ENCODE data around the gene ABITRAM. TPM values are rescaled to one million over a fixed set of nuclear protein-coding genes. Genes with fewer than 3 reads are reported as not detected.
A peak's percentile ranks its signal among the peaks of the same experiment; 100 is the strongest.
"Not testable (repeated sequence)": the region's sequence is repeated elsewhere in the genome, so short reads cannot be mapped to it uniquely, and the experiment has no call there.

Gene ABITRAM
- total and polyA plus RNA-seq, 2 experiments from 2014 or later, result 7.6 to 30.1 TPM

DNA sequence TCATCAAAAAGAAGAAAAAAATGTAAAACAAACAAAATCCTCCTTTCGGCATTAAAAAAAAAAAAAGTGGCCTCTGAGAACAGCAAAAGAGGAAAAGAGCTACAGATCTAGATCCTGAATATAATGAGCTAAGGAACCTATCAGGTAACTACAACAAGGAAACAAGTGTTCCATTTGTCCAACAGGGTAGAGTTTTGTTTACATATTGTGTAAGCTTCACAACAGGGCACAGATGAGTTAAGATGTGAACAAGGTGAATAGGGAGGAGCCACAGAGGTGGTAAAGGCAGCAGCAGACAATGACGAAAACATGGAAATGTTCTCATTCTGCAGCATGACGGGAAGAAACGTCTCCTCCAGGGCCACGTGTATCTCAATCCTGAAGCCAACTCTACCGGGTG is 14.7 kb upstream of the ABITRAM start:
- Histone ChIP-seq H3K27ac (no peak overlapping the region), H3K27me3 (no peaks in the 10 kb centered on the region), H3K4me3 (no peak overlapping the region), H3K36me3 (peaks cover 64% of the 10 kb centered on the region), H3K4me1 (ENCODE audit: low read depth) (no peaks in the 10 kb centered on the region), H3K9me3 (ENCODE audit: low read depth) (no peaks in the 10 kb centered on the region)
- DNase-seq (ENCODE audit: low read depth in 1 of 2, low spot score in 1 of 2), result no peak
- TF ChIP-seq, protein P1, sequence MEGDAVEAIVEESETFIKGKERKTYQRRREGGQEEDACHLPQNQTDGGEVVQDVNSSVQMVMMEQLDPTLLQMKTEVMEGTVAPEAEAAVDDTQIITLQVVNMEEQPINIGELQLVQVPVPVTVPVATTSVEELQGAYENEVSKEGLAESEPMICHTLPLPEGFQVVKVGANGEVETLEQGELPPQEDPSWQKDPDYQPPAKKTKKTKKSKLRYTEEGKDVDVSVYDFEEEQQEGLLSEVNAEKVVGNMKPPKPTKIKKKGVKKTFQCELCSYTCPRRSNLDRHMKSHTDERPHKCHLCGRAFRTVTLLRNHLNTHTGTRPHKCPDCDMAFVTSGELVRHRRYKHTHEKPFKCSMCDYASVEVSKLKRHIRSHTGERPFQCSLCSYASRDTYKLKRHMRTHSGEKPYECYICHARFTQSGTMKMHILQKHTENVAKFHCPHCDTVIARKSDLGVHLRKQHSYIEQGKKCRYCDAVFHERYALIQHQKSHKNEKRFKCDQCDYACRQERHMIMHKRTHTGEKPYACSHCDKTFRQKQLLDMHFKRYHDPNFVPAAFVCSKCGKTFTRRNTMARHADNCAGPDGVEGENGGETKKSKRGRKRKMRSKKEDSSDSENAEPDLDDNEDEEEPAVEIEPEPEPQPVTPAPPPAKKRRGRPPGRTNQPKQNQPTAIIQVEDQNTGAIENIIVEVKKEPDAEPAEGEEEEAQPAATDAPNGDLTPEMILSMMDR (IDR thresholded peaks at IDR 0.05; ENCODE audit: low read depth, low read length), result no peak

DNA sequence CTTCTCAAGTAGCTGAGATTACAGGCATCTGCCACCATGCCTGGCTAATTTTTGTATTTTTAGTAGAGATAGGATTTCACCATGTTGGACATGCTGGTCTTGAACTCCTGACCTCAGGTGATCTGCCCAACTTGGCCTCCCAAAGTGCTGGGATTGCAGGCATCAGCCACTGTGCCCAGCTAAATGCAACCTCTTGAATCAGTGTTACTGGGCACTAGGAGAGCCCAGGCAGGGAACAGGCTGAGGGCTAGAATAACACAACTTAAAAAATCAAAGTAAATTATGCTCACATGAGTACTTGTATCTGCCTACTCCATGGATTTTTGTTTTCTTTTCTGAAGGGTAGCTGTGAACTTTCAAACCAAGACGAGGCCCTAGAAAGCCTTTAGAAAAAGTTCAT is 13.8 kb upstream of the ABITRAM start:
- DNase-seq (ENCODE audit: low read depth in 1 of 2, low spot score in 1 of 2); H3K4me1 ChIP-seq (ENCODE audit: low read depth); H3K4me3 ChIP-seq; H3K27me3 ChIP-seq; H3K27ac ChIP-seq; H3K9me3 ChIP-seq (ENCODE audit: low read depth): not testable (repeated sequence)
- peaks cover 62% of the 10 kb centered on the region for H3K36me3 ChIP-seq

DNA sequence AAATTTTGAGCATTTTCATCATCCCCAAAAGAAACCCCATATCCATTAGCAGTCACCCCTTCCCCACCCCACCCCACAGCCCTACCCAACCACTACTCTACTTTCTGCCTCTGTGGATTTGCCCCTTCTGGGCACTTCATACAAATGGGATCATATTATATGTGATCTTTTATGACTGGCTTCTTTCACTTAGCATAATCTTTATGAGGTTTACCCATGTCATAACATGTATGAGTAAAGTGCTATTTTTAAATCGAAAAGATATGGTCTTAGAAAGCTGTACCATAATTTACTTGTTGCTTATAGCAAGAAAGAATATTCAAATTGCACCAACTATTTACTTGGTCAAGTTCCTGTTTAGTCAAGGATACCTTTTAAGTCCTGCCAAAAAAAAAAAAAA is 13.0 kb upstream of the ABITRAM start:
- no peaks in the 10 kb centered on the region for H3K4me1 ChIP-seq (ENCODE audit: low read depth)
- H3K27me3 ChIP-seq, result no peaks in the 10 kb centered on the region
- no peaks in the 10 kb centered on the region for H3K9me3 ChIP-seq (ENCODE audit: low read depth)
- TF ChIP-seq, protein P1 (IDR thresholded peaks at IDR 0.05; ENCODE audit: low read depth, low read length), result no peak
- DNase-seq (ENCODE audit: low read depth in 1 of 2, low spot score in 1 of 2), result no peak
- no peak overlapping the region for H3K27ac ChIP-seq
- H3K36me3 ChIP-seq, result peaks cover 62% of the 10 kb centered on the region
- no peak overlapping the region for H3K4me3 ChIP-seq

DNA sequence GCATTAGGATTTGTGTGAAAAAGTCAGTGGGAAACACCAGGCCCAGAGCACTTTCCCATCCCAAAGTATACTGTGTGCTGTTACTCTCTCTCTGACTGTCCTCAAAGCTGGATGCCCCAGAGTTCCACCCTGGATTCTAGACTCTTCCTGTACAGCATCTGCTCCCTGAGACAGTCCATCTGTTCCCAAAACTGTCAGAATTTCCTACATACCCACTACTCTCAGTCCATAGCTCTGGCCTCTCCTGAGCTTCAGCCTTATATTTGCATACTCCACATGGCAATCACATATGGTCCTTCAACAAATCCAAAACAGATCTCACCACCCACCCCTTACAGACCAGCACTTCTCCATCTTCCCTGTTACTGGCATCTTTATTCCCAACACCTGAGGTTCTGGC is 9.7 kb upstream of the ABITRAM start:
- TF ChIP-seq, protein P1 (IDR thresholded peaks at IDR 0.05; ENCODE audit: low read depth, low read length), result no peak
- DNase-seq (ENCODE audit: low read depth in 1 of 2, low spot score in 1 of 2), result no peak
- Histone ChIP-seq H3K9me3 (ENCODE audit: low read depth) (no peaks in the 10 kb centered on the region), H3K4me1 (ENCODE audit: low read depth) (no peaks in the 10 kb centered on the region), H3K4me3 (no peak overlapping the region), H3K36me3 (peaks cover 64% of the 10 kb centered on the region), H3K27ac (no peak overlapping the region), H3K27me3 (no peaks in the 10 kb centered on the region)

DNA sequence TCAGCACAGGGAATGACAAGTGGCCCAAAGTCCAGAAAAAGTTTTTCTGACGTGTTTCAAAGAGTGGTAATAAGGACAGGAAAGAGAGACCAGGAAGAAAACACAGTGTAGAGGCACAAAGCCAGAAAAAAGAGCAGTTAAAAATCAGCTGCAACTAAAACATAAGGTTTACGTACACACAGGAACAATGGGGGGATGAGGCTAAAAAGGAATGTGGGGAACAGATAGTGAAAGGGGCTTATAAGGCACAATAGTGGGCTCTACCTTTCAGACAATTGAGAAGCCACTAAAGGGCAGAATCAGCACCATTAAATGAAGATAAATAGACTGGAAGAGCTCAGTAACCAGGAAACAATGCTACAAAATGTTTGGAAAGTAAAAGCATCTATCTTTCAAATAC is 5.8 kb upstream of the ABITRAM start:
- no peak overlapping the region for H3K27ac ChIP-seq
- no peak for DNase-seq (ENCODE audit: low read depth in 1 of 2, low spot score in 1 of 2)
- no peaks in the 10 kb centered on the region for H3K27me3 ChIP-seq
- H3K4me3 ChIP-seq, result no peak overlapping the region
- peaks cover 41% of the 10 kb centered on the region for H3K36me3 ChIP-seq
- TF ChIP-seq, protein P1 (IDR thresholded peaks at IDR 0.05; ENCODE audit: low read depth, low read length), result no peak
- no peaks in the 10 kb centered on the region for H3K9me3 ChIP-seq (ENCODE audit: low read depth)
- peaks cover 5% of the 10 kb centered on the region for H3K4me1 ChIP-seq (ENCODE audit: low read depth)

DNA sequence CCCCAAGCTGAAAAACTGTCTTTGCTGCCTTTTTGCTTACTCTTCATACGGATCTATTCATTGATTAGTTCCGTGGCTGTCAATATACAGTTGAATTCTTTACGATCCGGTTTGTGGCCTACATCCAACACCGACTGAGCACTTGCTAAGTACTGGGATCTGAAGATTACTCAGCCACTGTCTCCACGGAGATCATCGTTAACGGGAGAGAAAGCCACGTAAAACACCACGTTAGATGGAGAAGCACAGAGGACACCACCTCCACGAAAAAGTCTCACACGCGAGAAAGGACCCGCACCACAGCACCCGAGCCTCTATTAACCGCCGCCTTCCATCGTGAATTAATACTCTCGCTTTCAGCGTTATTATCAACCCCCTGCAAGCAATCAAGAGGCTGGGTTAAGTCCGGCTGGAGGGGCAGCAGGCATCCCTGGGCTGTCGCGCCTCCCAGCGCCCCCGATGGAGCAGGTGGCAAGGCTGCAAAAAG is 926 bp upstream of the ABITRAM start:
- Histone ChIP-seq H3K36me3 (no peaks in the 10 kb centered on the region), H3K4me3 (peak overlapping the region; percentile 91), H3K4me1 (ENCODE audit: low read depth) (peaks cover 12% of the 10 kb centered on the region), H3K27ac (peak overlapping the region; percentile 96), H3K9me3 (ENCODE audit: low read depth) (no peaks in the 10 kb centered on the region), H3K27me3 (no peaks in the 10 kb centered on the region)
- TF ChIP-seq, protein P1 (IDR thresholded peaks at IDR 0.05; ENCODE audit: low read depth, low read length), result no peak
- peak in 1 of 2 donors; percentile 4 for DNase-seq (ENCODE audit: low read depth in 1 of 2, low spot score in 1 of 2)

Measured in cardiac muscle cell (in vitro differentiated cells and primary cell).